ENCODE data around the gene SARDH.

DNA sequence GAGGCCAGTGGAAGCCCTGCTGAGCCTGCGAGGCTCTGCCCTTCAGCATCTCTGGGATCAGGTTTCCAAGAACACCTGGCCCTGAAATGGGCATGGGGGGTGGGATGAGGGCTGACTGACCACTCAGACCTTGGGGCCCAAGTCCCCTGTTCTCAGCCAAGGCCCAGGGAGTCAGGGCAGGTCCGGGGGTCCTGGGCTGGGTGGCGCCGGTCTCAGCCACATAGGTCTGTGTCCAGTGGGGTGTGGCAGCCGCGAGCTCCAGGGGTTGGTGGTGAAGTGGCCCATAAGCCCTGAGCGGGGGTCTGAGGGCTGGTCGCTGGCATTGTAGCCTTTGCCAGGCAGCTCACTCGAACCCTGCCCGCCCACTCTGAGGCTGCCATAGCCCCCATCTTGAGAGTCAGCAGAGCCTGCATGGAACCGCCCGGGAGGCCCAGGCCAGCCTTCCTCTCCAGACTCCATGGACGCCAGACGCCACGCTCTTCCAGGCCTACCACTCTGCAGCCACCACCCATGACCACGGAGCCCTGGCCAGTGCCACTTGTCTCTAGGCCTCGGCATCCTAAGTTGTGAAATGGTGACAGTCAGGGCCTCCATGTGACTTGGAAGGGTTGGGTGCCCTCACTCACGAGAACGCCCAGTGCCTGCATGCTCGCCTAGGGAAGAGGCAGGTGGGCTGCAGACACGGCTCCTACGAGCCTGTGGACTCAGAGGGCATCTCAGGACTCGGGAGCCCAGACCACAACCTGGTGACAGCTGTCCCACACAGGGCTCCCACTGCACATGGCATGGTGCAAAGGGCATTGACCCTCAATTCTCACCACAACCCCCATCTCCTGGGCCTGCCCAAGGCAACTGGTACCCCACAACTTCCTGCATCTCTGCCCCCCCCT lies 108.7 kb downstream of the SARDH start:
- TF ChIP-seq, protein P1, sequence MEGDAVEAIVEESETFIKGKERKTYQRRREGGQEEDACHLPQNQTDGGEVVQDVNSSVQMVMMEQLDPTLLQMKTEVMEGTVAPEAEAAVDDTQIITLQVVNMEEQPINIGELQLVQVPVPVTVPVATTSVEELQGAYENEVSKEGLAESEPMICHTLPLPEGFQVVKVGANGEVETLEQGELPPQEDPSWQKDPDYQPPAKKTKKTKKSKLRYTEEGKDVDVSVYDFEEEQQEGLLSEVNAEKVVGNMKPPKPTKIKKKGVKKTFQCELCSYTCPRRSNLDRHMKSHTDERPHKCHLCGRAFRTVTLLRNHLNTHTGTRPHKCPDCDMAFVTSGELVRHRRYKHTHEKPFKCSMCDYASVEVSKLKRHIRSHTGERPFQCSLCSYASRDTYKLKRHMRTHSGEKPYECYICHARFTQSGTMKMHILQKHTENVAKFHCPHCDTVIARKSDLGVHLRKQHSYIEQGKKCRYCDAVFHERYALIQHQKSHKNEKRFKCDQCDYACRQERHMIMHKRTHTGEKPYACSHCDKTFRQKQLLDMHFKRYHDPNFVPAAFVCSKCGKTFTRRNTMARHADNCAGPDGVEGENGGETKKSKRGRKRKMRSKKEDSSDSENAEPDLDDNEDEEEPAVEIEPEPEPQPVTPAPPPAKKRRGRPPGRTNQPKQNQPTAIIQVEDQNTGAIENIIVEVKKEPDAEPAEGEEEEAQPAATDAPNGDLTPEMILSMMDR (IDR thresholded peaks at IDR 0.05 in 8 of 11, conservative IDR thresholded peaks at IDR 0.05 in 3 of 11): no peak
- no peak for TF ChIP-seq POLR2A (IDR thresholded peaks at IDR 0.05)
- no peak for TF ChIP-seq POLR2AphosphoS5 (IDR thresholded peaks at IDR 0.05)

Measured in spleen (tissue), 7 donors.